Measurements from ENCODE around the gene TRIM16.
"Not testable (repeated sequence)": the region's sequence is repeated elsewhere in the genome, so short reads cannot be mapped to it uniquely, and the experiment has no call there.

TRIM16 gene

DNA sequence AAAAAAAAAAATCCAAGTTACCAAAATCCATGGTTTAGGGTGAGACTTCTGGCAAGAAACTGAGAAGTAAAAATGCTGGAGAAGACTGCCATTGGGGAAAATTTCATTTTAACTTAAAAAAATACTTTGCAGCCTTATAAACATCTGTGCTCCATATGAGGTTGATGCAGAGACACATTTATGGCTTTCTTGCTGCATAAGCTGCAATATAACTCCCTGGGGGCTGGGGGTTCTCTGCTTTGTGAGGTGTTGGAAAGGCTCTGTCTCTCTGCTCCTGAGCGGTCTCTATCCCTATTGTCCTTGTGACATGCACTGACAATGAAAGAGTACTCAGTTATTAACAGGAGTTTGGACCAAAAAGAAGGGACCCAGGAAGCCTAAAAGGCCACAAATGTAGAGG, 71.0 kb downstream of the TRIM16 start:
- DNase-seq: not testable (repeated sequence)

- DNase-seq: not testable (repeated sequence)
These were observed 91.2 kb downstream of the TRIM16 start for GRCh38 chr17:15592960-15593359.

- not testable (repeated sequence) for DNase-seq
These were observed 92.1 kb downstream of the TRIM16 start for GRCh38 chr17:15591986-15592385.

DNA sequence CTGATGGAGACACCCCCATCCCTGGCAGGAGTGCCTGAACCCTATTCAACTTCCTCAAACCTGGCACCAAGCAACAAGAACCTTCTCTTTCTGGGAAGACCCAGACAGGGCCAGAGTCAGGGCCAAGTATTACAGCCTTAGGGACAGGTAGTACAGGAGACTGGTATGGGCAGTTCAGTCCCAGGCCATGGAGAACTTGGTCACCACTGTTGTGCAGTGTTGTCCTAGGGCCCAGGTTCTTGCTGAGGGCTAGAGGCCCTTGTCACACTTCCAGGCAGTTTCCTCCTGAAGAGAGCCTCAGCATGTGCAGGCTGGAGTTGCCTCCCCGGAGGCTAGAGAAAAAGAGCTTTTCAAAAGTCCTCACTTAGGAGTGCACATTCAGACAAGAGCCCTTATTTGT, 93.3 kb downstream of the TRIM16 start:
- not testable (repeated sequence) for DNase-seq

DNA sequence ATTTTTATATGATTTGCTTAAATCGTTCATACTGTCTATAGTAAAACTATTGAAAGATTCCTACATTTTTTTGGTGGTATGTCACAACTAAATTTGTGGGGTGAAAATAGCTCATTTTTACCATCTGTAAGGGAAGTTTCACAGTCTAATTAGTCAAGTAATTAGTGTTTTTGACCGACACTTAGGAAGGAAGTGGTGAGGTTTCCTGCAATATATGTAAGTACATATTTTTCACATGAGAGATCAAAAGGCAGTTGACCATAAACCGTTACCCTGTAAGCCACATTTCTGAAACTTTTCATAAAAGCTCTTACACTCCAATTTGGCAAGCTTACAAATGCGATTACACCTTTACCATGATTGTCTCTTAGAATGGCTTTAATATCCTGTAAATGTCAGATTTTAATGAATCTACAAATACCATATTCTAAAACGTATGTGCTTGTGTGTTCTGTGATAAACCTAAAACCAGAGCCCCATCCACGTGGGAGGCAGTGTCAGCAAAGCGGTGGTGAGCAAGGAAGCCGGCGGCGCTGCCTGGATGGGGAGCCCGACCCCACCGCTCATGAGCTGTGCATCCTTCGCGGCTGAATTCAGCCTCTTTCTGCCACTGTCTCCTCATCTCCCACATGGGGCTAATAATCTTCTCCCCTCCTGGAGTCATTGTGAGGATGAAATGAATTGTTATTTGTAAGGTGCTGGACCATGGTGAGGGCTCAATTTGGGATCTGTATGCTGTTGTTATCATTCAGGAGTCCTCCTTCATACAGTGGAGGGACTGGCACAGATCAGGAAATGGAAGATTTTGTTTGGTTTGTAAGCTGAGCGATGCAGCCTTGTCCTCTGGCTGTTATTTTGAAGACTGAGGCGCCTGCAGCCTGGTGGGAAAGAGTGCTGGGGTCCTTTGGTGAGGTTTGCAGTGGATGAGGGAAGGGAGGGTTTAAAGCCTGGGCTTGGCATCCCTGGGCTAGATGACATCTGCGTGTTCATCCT, 94.3 kb downstream of the TRIM16 start:
- peak; percentile 60 for DNase-seq

- DNase-seq: not testable (repeated sequence)
These were observed 96.1 kb downstream of the TRIM16 start for GRCh38 chr17:15588017-15588416.

DNA sequence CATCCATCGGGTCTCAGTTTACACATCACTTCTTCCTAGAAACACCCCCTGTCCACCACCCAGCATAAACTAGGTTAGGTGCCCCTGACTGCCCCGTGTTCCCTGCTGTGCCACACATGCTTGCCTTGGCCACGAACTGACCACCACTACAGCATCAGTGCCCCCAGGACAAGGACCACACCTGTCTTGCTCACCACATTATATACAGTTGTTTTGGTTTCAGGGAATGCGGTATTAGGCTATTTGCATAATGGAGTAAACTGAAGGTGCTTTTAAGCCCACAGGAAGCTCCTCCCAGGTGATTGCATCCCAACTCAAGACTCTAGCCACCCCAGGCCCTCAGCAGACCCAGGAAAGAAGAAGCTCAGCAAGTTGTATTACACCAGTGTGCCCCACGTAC, 100.8 kb downstream of the TRIM16 start:
- DNase-seq: not testable (repeated sequence)

DNA sequence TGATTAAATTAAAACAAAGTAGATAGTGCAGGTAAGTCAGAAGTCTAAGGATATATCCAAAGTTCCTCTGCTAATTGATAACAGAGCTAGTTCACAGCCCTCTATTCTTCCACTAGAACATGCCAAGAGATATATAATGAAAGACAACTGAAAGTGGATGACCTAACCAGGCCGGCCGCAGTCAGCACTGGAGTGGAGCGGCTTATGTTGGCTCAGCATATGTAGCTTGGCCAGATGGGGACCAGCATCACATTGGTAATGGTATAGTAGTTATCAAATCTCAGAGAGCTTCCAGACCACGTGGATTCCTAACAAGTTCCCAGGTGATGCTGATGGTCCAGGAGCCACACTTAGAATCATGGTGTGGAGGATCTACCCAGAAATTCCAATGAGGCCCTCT, 102.6 kb downstream of the TRIM16 start:
- not testable (repeated sequence) for DNase-seq

Data from activated CD8-positive, alpha-beta memory T cell treated with anti-CD3 and anti-CD28 coated beads for 24 hours (primary cell).